ENCODE data around the gene SLC47A2.

SLC47A2 gene

GRCh38 chr17:19718613-19719354 is 2.4 kb upstream of the SLC47A2 start:
- no peak for TF ChIP-seq CTCF (IDR thresholded peaks at IDR 0.05; ENCODE audit: low read depth, low read length)
- no peak for TF ChIP-seq EZH2phosphoT487 (IDR thresholded peaks at IDR 0.05; ENCODE audit: low read depth)
- no peaks in the 10 kb centered on the region for H3K9me3 ChIP-seq (ENCODE audit: insufficient read depth, low read length)
- H3K27me3 ChIP-seq (ENCODE audit: low read depth, low read length): no peaks in the 10 kb centered on the region
- no peak overlapping the region for H2AFZ ChIP-seq (ENCODE audit: low read depth, low read length)
- H3K4me1 ChIP-seq (ENCODE audit: low read length): no peaks in the 10 kb centered on the region
- H3K27ac ChIP-seq (ENCODE audit: low read length): no peak overlapping the region
- no peak overlapping the region for H3K9ac ChIP-seq (ENCODE audit: low read length)
- H4K20me1 ChIP-seq (ENCODE audit: insufficient read depth, low read length): no peaks in the 10 kb centered on the region
- H3K4me2 ChIP-seq (ENCODE audit: low read length): no peak overlapping the region
- H3K4me3 ChIP-seq (ENCODE audit: low read length): no peak overlapping the region
- H3K36me3 ChIP-seq (replicated peaks; ENCODE audit: low read depth, low read length): no peaks in the 10 kb centered on the region
- H3K79me2 ChIP-seq (ENCODE audit: low read length): no peaks in the 10 kb centered on the region

DNA sequence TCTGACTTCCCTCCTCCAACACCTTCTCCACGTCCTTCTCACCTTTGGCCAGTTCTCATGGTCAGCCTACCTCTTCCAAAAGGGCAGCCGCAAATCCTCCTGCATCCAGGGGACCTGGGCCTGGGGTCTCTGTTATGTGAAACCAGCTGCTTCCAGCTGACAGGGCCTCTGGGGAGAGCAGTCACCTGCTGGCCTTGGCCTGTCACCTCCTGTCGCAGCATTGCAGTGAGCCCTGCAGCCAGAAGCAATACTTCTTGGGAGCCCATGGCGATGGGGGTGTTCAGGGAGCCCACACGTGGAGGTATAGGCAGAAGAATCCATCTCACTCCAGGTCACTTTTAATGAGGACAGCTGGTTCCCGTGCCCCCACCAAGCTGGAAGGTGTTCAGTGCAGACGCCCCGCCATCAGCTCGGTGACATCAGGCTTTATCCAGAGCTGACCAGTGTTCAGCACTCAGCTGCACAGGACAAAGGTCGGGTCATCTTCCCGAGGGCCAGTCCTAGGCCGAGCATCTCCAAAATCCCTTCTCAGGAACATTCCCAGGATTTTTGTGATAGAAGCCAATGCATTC is 1.7 kb upstream of the SLC47A2 start:
- Histone ChIP-seq H3K9ac (ENCODE audit: low read length) (no peak overlapping the region), H3K4me1 (ENCODE audit: low read length) (no peaks in the 10 kb centered on the region), H3K79me2 (ENCODE audit: low read length) (no peaks in the 10 kb centered on the region), H4K20me1 (ENCODE audit: insufficient read depth, low read length) (no peaks in the 10 kb centered on the region), H2AFZ (ENCODE audit: low read depth, low read length) (no peak overlapping the region), H3K36me3 (replicated peaks; ENCODE audit: low read depth, low read length) (no peaks in the 10 kb centered on the region), H3K4me2 (ENCODE audit: low read length) (no peak overlapping the region), H3K27me3 (ENCODE audit: low read depth, low read length) (no peaks in the 10 kb centered on the region), H3K9me3 (ENCODE audit: insufficient read depth, low read length) (no peaks in the 10 kb centered on the region), H3K27ac (ENCODE audit: low read length) (no peak overlapping the region), H3K4me3 (ENCODE audit: low read length) (no peak overlapping the region)
- TF ChIP-seq CTCF (IDR thresholded peaks at IDR 0.05; ENCODE audit: low read depth, low read length) (no peak), EZH2phosphoT487 (IDR thresholded peaks at IDR 0.05; ENCODE audit: low read depth) (no peak)

- Histone ChIP-seq H3K9me3 (ENCODE audit: insufficient read depth, low read length) (no peaks in the 10 kb centered on the region), H3K9ac (ENCODE audit: low read length) (no peak overlapping the region), H4K20me1 (ENCODE audit: insufficient read depth, low read length) (no peaks in the 10 kb centered on the region), H3K36me3 (replicated peaks; ENCODE audit: low read depth, low read length) (no peaks in the 10 kb centered on the region), H3K79me2 (ENCODE audit: low read length) (no peaks in the 10 kb centered on the region), H2AFZ (ENCODE audit: low read depth, low read length) (no peak overlapping the region), H3K4me1 (ENCODE audit: low read length) (no peaks in the 10 kb centered on the region), H3K27ac (ENCODE audit: low read length) (no peak overlapping the region), H3K27me3 (ENCODE audit: low read depth, low read length) (no peaks in the 10 kb centered on the region), H3K4me3 (ENCODE audit: low read length) (no peak overlapping the region), H3K4me2 (ENCODE audit: low read length) (no peak overlapping the region)
- TF ChIP-seq CTCF (IDR thresholded peaks at IDR 0.05; ENCODE audit: low read depth, low read length) (no peak), EZH2phosphoT487 (IDR thresholded peaks at IDR 0.05; ENCODE audit: low read depth) (no peak)
Observed at GRCh38 chr17:19717411-19717908, 1.1 kb upstream of the SLC47A2 start.

- no peak overlapping the region for H2AFZ ChIP-seq (ENCODE audit: low read depth, low read length)
- no peak overlapping the region for H3K4me3 ChIP-seq (ENCODE audit: low read length)
- TF ChIP-seq CTCF (IDR thresholded peaks at IDR 0.05; ENCODE audit: low read depth, low read length): no peak
- no peak for TF ChIP-seq EZH2phosphoT487 (IDR thresholded peaks at IDR 0.05; ENCODE audit: low read depth)
- H3K4me1 ChIP-seq (ENCODE audit: low read length): no peaks in the 10 kb centered on the region
- H3K27ac ChIP-seq (ENCODE audit: low read length): no peak overlapping the region
- H4K20me1 ChIP-seq (ENCODE audit: insufficient read depth, low read length): no peaks in the 10 kb centered on the region
- H3K9ac ChIP-seq (ENCODE audit: low read length): no peak overlapping the region
- no peak overlapping the region for H3K4me2 ChIP-seq (ENCODE audit: low read length)
- no peaks in the 10 kb centered on the region for H3K9me3 ChIP-seq (ENCODE audit: insufficient read depth, low read length)
- no peaks in the 10 kb centered on the region for H3K27me3 ChIP-seq (ENCODE audit: low read depth, low read length)
- H3K79me2 ChIP-seq (ENCODE audit: low read length): no peaks in the 10 kb centered on the region
- H3K36me3 ChIP-seq (replicated peaks; ENCODE audit: low read depth, low read length): no peaks in the 10 kb centered on the region
Observed at GRCh38 chr17:19717031-19717360, 612 bp upstream of the SLC47A2 start.
